ENCODE results near the gene LAPTM5. TPM values are rescaled to one million over a fixed set of nuclear protein-coding genes. Genes with fewer than 3 reads are reported as not detected.
"Not testable (repeated sequence)": the region's sequence is repeated elsewhere in the genome, so short reads cannot be mapped to it uniquely, and the experiment has no call there.

Gene LAPTM5
- total and polyA plus RNA-seq, 3 experiments from 2014 or later, result 204 to 589 (median 206) TPM

DNA sequence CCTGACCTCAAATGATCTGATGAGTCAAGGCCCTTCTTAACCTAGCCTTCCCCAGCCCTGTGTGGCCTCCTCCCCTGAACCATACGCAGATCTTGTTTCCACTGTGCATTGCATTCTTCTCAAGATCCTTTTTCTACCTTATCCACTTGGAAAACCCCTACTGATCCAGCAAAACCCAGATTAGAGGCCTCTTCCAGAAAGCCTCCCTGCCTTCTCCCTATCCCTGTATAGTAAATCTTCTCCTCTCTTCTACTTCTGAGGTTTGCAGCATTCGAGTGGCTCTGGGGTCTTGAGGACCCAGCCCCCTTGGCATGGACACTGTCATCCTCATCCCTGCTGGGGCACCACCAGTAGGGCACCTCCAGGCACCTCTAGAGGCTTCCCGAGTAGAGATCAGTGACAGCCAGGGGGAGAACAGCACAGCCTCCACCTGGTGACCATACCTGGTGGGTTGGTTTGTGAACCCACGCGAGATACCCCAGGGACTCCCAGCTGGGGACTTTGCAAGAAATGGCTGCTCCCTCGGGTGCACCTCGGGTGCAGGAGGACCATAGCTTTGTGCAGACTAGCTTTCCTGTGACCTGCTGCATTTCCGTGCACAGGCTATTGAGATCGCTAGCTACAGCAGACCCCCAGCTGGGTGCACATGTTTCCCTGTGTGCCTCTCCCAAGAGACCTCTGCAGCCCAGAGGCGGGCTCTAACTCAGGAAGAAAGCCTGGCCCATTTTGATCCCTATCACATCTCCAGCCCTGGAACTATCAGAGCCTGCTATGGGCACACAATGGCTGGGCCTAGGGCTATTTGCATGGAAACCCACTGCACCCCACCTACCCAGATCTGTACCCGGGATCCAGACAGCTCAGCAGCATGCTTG, 68.4 kb downstream of the LAPTM5 start:
- peak overlapping the region in 1 of 8 donors; percentile 74 for H3K27ac Mint-ChIP-seq
- H3K27me3 Mint-ChIP-seq, result peaks cover 13 to 39% of the 10 kb centered on the region in 2 donors
- H3K4me1 Mint-ChIP-seq, result peaks cover 4 to 10% (median 4%) of the 10 kb centered on the region in 3 donors
- H3K36me3 ChIP-seq (ENCODE audit: insufficient read depth, low read length), result no peaks in the 10 kb centered on the region
- ChIA-PET CTCF (no interaction called here), POLR2A (no interaction called here)
- no peak for DNase-seq
- H3K9me3 Mint-ChIP-seq, result peaks cover 0 to 2% (median 0%) of the 10 kb centered on the region in 5 donors
- no peak overlapping the region for H3K27ac ChIP-seq (ENCODE audit: low read depth, low read length)
- no peaks in the 10 kb centered on the region for H3K36me3 Mint-ChIP-seq
- peaks cover 12% of the 10 kb centered on the region for H3K27me3 ChIP-seq (ENCODE audit: insufficient read depth, low read length, poor library complexity, severe bottlenecking)
- H3K9me3 ChIP-seq (ENCODE audit: low read length), result no peaks in the 10 kb centered on the region
- no peak overlapping the region for H3K4me3 Mint-ChIP-seq
- peaks cover 7% of the 10 kb centered on the region for H3K4me1 ChIP-seq (ENCODE audit: insufficient read depth, low read length)
- H3K4me3 ChIP-seq (ENCODE audit: low read length), result no peak overlapping the region

DNA sequence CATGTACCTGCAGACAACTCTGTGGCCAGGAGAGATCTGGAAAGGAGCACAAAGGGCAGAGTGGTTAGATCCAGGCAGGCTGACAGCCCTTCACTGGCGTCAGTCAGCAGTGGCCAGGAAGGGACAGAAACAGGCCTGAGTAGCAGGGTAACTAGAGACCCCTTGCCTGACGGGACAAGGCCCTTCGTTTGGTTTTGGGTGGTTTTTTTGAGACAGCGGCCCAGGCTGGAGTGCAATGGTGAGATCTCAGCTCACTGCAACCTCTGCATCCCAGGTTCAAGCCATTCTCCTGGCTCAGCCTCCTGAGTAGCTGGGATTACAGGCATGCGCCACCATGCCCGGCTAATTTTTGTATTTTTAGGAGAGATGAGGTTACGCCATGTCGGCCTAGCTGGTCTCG, 69.1 kb downstream of the LAPTM5 start:
- H3K36me3 Mint-ChIP-seq; H3K36me3 ChIP-seq (ENCODE audit: insufficient read depth, low read length); H3K9me3 ChIP-seq (ENCODE audit: low read length); H3K4me3 ChIP-seq (ENCODE audit: low read length); POLR2A ChIA-PET; CTCF ChIA-PET; H3K9me3 Mint-ChIP-seq; H3K27ac ChIP-seq (ENCODE audit: low read depth, low read length); H3K4me1 ChIP-seq (ENCODE audit: insufficient read depth, low read length); DNase-seq; H3K4me3 Mint-ChIP-seq; H3K27ac Mint-ChIP-seq: not testable (repeated sequence)
- Mint-ChIP-seq H3K4me1 (peaks cover 4 to 11% (median 4%) of the 10 kb centered on the region in 3 donors), H3K27me3 (peaks cover 16 to 46% of the 10 kb centered on the region in 2 donors)
- peaks cover 12% of the 10 kb centered on the region for H3K27me3 ChIP-seq (ENCODE audit: insufficient read depth, low read length, poor library complexity, severe bottlenecking)

DNA sequence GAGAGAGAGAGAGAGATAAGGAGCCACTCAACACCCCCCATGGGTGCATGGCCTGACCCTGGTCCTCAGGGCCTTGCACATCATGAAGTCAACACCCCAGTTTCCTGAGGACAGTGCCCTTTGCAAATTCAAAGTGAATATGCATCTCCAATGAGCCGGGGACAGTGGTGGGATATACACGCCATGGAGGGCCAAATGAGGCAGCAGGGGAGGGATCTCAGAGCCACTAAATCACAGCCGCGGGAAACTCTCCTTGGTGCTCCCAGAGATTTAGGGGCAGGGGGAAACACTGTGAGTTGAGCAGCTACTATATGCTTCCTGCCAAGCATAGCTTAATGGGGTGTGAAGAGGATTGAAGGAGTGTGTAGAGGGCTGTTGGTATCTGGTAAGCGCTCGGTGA, 69.7 kb downstream of the LAPTM5 start:
- peaks cover 12% of the 10 kb centered on the region for H3K27me3 ChIP-seq (ENCODE audit: insufficient read depth, low read length, poor library complexity, severe bottlenecking)
- no peak overlapping the region for H3K27ac ChIP-seq (ENCODE audit: low read depth, low read length)
- ChIA-PET CTCF (no interaction called here), POLR2A (no interaction called here)
- no peaks in the 10 kb centered on the region for H3K9me3 ChIP-seq (ENCODE audit: low read length)
- Mint-ChIP-seq H3K4me3 (no peak overlapping the region), H3K9me3 (peaks cover 0 to 2% (median 0%) of the 10 kb centered on the region in 5 donors), H3K4me1 (peaks cover 4 to 11% (median 4%) of the 10 kb centered on the region in 3 donors), H3K27ac (no peak overlapping the region), H3K36me3 (no peaks in the 10 kb centered on the region), H3K27me3 (peaks cover 17 to 52% of the 10 kb centered on the region in 2 donors)
- H3K36me3 ChIP-seq (ENCODE audit: insufficient read depth, low read length), result no peaks in the 10 kb centered on the region
- DNase-seq, result no peak
- H3K4me3 ChIP-seq (ENCODE audit: low read length), result no peak overlapping the region
- H3K4me1 ChIP-seq (ENCODE audit: insufficient read depth, low read length), result peaks cover 8% of the 10 kb centered on the region

DNA sequence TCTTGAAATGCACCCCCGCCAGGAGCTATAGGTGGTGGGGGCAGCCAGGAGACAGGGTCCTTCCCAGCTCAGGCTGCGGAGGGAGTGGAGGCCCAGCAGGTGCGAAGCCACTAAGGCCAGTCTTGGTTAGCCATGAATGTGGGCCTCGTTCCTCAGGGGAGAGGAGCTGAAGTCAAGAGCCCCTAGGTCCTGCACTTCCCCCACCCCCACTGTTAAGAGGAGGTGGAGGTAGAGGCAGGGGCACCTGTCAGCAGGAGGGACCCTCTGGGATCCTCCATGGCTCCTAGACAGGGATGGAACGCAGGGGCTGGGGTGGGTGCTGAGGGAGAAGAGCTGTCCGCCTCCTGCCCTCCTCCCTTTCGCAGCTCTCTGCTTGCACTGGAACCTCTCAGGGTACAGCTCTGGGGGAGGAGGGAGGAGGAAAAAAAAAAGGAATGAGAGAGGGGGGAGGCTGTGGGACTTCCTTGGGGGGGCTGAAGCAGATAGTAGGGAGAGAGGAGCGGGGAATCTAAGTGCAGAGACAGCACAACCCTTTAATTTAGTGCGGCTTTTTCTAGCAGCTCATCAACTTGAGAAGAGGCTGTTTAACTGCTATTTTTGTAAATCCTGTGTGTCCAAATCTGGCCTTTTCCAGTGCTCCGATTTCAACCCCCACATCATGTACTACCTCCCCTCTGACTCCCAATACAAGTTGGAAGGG, 71.2 kb downstream of the LAPTM5 start:
- Mint-ChIP-seq H3K9me3 (peaks cover 0 to 2% (median 0%) of the 10 kb centered on the region in 5 donors), H3K27ac (no peak overlapping the region), H3K4me3 (peak overlapping the region in 2 of 7 donors; percentile 8 to 38), H3K36me3 (no peaks in the 10 kb centered on the region), H3K4me1 (peaks cover 4 to 11% (median 4%) of the 10 kb centered on the region in 3 donors), H3K27me3 (peaks cover 19 to 67% of the 10 kb centered on the region in 2 donors)
- peaks cover 12% of the 10 kb centered on the region for H3K27me3 ChIP-seq (ENCODE audit: insufficient read depth, low read length, poor library complexity, severe bottlenecking)
- H3K27ac ChIP-seq (ENCODE audit: low read depth, low read length), result no peak overlapping the region
- no peak overlapping the region for H3K4me3 ChIP-seq (ENCODE audit: low read length)
- POLR2A ChIA-PET, result no interaction called here
- H3K36me3 ChIP-seq (ENCODE audit: insufficient read depth, low read length), result no peaks in the 10 kb centered on the region
- DNase-seq, result no peak
- CTCF ChIA-PET, result no interaction called here
- no peaks in the 10 kb centered on the region for H3K9me3 ChIP-seq (ENCODE audit: low read length)
- H3K4me1 ChIP-seq (ENCODE audit: insufficient read depth, low read length), result peaks cover 8% of the 10 kb centered on the region

DNA sequence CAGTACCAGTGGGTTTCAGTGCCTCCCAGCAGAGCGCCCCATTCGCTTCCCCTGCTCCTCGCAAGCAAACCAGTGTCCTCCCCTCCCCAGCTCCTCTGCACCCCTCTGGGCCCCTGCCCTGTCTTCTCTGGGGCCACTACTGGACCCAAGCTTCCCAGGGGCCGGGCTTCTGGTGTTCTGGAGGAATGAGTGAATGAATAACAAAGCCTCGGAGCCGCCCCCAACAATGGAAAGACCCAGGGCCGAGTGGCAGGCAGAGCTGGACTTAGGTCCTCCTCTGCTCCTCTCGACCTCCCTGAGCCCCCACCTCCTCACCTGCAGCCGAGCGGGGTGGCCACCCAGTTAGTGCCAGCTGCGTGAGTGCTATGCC, 71.8 kb downstream of the LAPTM5 start:
- H3K27me3 Mint-ChIP-seq, result peaks cover 22 to 69% of the 10 kb centered on the region in 2 donors
- ChIA-PET POLR2A (no interaction called here), CTCF (no interaction called here)
- peaks cover 0 to 2% (median 0%) of the 10 kb centered on the region in 5 donors for H3K9me3 Mint-ChIP-seq
- peaks cover 12% of the 10 kb centered on the region for H3K27me3 ChIP-seq (ENCODE audit: insufficient read depth, low read length, poor library complexity, severe bottlenecking)
- DNase-seq, result no peak
- H3K36me3 ChIP-seq (ENCODE audit: insufficient read depth, low read length), result no peaks in the 10 kb centered on the region
- peaks cover 4 to 11% (median 4%) of the 10 kb centered on the region in 3 donors for H3K4me1 Mint-ChIP-seq
- no peak overlapping the region for H3K27ac Mint-ChIP-seq
- H3K4me1 ChIP-seq (ENCODE audit: insufficient read depth, low read length), result peaks cover 8% of the 10 kb centered on the region
- no peaks in the 10 kb centered on the region for H3K9me3 ChIP-seq (ENCODE audit: low read length)
- H3K4me3 Mint-ChIP-seq, result peak overlapping the region in 2 of 7 donors; percentile 46 to 82
- H3K36me3 Mint-ChIP-seq, result no peaks in the 10 kb centered on the region
- no peak overlapping the region for H3K27ac ChIP-seq (ENCODE audit: low read depth, low read length)
- no peak overlapping the region for H3K4me3 ChIP-seq (ENCODE audit: low read length)

DNA sequence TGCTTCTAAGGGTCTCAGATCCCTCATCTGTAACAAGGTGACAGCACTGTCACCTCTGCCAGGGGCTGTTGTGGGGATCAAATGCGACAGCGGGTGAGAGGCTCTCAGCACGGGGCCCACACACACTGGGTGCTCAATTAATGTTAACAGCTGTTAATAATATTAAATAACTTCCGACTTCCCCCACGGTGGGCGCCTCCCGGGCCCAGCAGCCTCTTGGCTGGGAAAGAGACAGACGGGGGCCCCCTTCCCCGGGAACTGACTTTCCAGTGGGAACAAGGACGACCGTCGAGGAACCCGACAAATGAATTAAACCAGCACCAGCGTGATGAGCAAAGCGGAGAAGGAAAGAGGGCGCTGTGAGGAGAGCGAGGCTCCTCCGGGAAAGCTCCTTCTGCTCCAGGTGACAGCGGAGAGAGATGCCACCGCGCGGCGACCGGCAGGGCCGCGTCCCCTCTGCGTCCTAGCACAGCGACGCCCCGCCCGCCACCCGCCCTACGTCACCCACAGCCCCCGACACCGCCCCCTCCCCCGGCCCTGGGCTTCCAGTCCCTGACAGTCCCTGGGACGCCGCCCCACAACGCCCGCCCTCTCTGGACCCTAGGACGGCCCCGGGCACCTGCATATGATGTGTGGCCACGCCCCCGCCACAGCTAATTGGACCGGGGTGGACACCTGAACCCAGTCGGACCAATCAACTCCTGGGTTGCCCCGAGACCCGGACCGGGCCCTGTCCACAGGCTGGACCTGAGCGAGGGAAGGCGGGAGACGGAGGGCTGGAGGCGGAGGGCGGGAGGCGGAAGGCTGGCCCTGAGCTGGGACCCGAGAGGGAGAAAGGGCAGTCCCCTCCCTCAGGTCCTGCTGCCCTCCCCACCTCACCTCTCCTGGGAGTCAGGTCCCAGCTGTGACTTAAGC, 72.4 kb downstream of the LAPTM5 start:
- H3K27ac Mint-ChIP-seq, result no peak overlapping the region
- H3K4me1 Mint-ChIP-seq, result peaks cover 4 to 11% (median 4%) of the 10 kb centered on the region in 3 donors
- H3K9me3 Mint-ChIP-seq, result peaks cover 0 to 2% (median 0%) of the 10 kb centered on the region in 5 donors
- Histone ChIP-seq H3K27ac (ENCODE audit: low read depth, low read length) (no peak overlapping the region), H3K4me1 (ENCODE audit: insufficient read depth, low read length) (peaks cover 8% of the 10 kb centered on the region), H3K36me3 (ENCODE audit: insufficient read depth, low read length) (no peaks in the 10 kb centered on the region), H3K27me3 (ENCODE audit: insufficient read depth, low read length, poor library complexity, severe bottlenecking) (peaks cover 12% of the 10 kb centered on the region), H3K4me3 (ENCODE audit: low read length) (peak overlapping the region; percentile 22), H3K9me3 (ENCODE audit: low read length) (no peaks in the 10 kb centered on the region)
- peaks cover 22 to 68% of the 10 kb centered on the region in 2 donors for H3K27me3 Mint-ChIP-seq
- POLR2A ChIA-PET, result no interaction called here
- peak overlapping the region in 6 of 7 donors; percentile 43 to 82 (median 58) for H3K4me3 Mint-ChIP-seq
- no peaks in the 10 kb centered on the region for H3K36me3 Mint-ChIP-seq
- DNase-seq, result peak in 3 of 5 donors; percentile 7 to 59 (median 30)
- CTCF ChIA-PET, result no interaction called here

DNA sequence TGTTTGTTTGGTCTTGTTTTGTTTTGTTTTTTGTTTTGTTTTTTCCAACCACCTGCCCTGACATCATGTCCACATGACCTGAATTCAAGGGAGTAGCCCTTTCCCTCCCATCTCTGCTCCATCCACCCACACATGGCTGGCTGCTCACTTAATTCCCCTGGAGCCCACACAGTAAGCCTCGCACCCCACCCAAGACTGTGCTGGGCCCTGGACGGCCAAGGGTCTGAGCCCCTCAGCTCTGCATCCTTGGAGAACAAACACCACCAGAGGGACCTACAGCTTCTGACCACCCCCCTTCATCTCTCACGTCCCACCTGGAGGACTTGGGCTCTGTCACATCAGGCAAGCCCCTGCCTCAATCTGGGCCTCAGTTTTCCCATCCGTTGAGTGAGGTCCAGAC, 73.3 kb downstream of the LAPTM5 start:
- peak overlapping the region; percentile 22 for H3K4me3 ChIP-seq (ENCODE audit: low read length)
- H3K36me3 ChIP-seq (ENCODE audit: insufficient read depth, low read length), result no peaks in the 10 kb centered on the region
- no peak overlapping the region for H3K27ac Mint-ChIP-seq
- ChIA-PET POLR2A (no interaction called here), CTCF (no interaction called here)
- no peak overlapping the region for H3K27ac ChIP-seq (ENCODE audit: low read depth, low read length)
- peaks cover 4 to 11% (median 4%) of the 10 kb centered on the region in 3 donors for H3K4me1 Mint-ChIP-seq
- peak overlapping the region in 3 of 7 donors; percentile 1 to 74 (median 41) for H3K4me3 Mint-ChIP-seq
- no peaks in the 10 kb centered on the region for H3K36me3 Mint-ChIP-seq
- DNase-seq, result no peak
- H3K27me3 Mint-ChIP-seq, result peaks cover 22 to 68% of the 10 kb centered on the region in 2 donors
- H3K9me3 Mint-ChIP-seq, result peaks cover 0 to 2% (median 0%) of the 10 kb centered on the region in 5 donors
- no peaks in the 10 kb centered on the region for H3K9me3 ChIP-seq (ENCODE audit: low read length)
- peaks cover 8% of the 10 kb centered on the region for H3K4me1 ChIP-seq (ENCODE audit: insufficient read depth, low read length)
- peaks cover 12% of the 10 kb centered on the region for H3K27me3 ChIP-seq (ENCODE audit: insufficient read depth, low read length, poor library complexity, severe bottlenecking)

All from CD8-positive, alpha-beta memory T cell (primary cell).